CD4-positive, alpha-beta T cell treated with Interleukin-17A for 1 hour (primary cell): ENCODE results near the gene SYT11.
"Not testable (repeated sequence)": the region's sequence is repeated elsewhere in the genome, so short reads cannot be mapped to it uniquely, and the experiment has no call there.

Experiments used
- DNase-seq: peaks from one replicate; pipeline ENCODE4 v3.0.0-alpha.2; 2020

The SYT11 gene

GRCh38 chr1:155860970-155861510 is 1.7 kb downstream of the SYT11 start:
- DNase-seq: peak; percentile 3

GRCh38 chr1:155861896-155862295 is 2.5 kb downstream of the SYT11 start:
- no peak for DNase-seq

DNA sequence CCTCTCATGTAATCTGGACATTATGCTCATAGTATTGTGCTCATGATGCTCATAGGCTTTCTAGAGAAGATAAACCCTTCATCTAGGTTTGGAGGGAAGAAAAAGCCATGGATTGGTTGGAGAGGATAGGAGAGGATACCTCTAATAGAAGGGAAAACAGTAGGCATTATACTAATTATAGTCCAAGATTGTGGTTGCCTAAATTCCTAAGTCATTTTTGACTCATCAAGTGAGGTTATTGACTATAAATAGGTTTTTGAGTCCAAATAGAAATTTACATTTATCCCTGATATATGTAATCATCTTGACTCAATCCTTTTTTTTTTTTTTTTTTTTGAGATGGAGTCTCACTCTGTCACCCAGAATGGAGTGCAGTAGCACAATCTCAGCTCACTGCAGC is 5.0 kb downstream of the SYT11 start:
- DNase-seq: no peak

- no peak for DNase-seq
These were observed 8.4 kb downstream of the SYT11 start for GRCh38 chr1:155867766-155868165.

DNA sequence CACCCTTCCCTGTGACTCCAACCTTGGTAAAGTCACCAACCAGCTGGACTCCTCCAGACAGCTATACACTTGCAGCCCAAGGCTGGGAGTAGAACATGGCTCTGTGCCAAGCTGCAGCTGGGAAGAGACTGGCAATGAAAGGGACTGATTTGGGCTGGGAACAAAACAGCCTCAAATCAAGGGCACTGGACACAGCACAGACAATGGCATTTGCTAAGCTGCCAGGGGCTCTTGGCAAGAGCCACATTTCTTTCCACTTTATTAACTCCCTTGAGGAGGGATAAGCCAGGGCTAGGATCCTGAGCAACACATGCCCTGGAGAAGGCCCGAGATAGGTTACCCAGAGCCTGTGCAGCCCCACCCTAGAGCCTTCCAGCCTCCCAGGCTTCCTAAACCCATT is 12.0 kb downstream of the SYT11 start:
- no peak for DNase-seq

DNA sequence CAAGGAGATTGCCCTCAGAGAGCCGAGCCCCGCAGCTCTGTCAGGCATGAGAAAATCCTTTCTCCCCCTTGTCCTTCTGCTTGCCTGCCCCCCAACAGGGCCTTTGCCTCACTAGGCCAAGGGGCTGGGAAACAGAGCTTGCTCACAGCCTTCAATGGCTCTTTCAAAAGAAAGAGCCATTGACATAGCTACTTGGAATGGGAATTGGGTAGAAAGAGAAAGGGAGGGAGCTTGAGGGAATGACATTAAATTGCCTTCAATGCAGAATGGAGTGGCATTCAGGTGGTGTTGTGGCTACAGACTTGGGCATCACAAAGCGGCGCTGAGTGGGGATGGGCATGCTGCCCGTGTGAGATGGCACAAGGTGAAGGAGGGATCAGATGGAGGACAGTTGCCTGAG is 13.2 kb downstream of the SYT11 start:
- no peak for DNase-seq

DNA sequence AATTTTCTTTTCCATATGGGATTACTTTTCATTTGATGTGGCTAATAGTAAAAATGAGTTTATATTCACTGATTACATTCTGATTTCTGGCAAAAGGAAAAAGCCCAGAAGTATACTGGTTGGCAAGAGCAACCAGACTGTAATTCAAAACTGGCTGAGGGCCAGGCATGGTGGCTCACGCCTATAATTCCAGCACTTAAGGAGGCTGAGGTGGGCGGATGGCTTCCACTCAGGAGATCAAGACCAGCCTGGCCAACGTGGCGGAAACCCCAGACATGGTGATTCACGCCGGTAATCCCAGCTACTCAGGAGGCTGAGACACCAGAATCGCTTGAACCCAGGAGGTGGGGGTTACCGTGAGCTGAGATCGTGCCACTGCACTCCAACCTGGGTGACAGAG is 14.5 kb downstream of the SYT11 start:
- no peak for DNase-seq

- DNase-seq: no peak
These were observed 18.6 kb downstream of the SYT11 start for GRCh38 chr1:155877945-155878344.

GRCh38 chr1:155880251-155880650 is 20.9 kb downstream of the SYT11 start:
- no peak for DNase-seq

DNA sequence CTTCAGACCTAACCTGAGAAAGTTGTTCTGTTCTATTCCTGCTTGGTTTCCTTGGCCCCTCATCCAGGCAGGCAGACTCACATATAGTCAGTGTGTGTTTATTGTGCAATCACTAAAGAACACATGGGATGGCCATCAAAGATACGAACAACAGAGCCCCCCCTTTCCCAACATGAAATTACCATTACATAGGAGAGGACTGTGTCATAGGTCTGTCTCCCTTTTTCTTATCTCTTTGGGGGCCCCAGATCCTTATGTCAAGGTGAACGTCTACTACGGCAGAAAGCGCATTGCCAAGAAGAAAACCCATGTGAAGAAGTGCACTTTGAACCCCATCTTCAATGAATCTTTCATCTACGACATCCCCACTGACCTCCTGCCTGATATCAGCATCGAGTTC is 21.6 kb downstream of the SYT11 start:
- no peak for DNase-seq

DNA sequence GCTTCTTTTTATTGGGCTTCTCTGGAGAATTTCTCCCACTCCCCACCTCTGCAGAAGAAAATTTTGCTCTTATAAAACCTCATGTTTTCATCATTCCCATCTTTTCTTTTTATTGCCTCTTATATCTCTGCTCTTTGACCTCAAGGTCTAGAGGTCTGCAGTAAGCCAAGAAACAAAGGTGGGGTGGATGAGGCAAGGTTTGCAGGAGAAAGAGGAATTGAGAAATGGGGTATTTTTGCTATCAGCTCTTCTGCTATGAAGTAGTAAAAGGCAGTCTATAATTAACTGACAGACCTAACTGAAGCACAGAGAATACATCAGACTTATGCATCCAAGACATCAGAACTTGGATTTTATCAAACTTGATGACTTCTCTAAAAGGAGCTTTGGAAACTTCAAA is 22.9 kb downstream of the SYT11 start:
- no peak for DNase-seq

DNA sequence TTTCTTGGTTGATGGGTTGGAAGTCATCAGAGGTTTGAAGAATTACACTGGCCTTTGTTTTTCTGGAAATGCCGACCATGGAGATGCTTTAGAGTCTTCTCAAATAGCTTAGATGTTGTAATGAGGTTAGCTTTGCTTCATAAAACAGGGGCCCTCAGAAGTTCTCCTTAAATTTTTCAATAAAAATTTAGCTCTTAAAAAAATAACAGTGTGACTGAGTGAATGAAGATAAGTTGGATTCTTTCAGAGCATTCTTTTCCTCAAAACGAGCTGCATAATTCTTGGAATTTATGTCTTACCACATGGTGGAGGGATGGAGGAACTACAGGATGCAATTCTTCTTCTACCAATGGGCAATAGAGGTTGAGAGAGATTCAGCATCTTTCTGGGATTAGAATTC is 23.4 kb downstream of the SYT11 start:
- no peak for DNase-seq

GRCh38 chr1:155884031-155884960 is 24.9 kb downstream of the SYT11 start:
- DNase-seq: no peak

GRCh38 chr1:155884982-155885381 is 25.6 kb downstream of the SYT11 start:
- no peak for DNase-seq

- no peak for DNase-seq
These were observed 29.1 kb downstream of the SYT11 start for GRCh38 chr1:155888481-155888880.

GRCh38 chr1:155889566-155889965 is 30.2 kb downstream of the SYT11 start:
- DNase-seq: no peak

GRCh38 chr1:155890251-155890650 is 30.9 kb downstream of the SYT11 start:
- no peak for DNase-seq

- DNase-seq: no peak
These were observed 33.4 kb downstream of the SYT11 start for GRCh38 chr1:155892796-155893195.

- peak; percentile 43 for DNase-seq
These were observed 34.2 kb downstream of the SYT11 start for GRCh38 chr1:155893389-155894142.

GRCh38 chr1:155895617-155896016 is 36.2 kb downstream of the SYT11 start:
- not testable (repeated sequence) for DNase-seq

- DNase-seq: not testable (repeated sequence)
These were observed 37.1 kb downstream of the SYT11 start for GRCh38 chr1:155896476-155896875.

- no peak for DNase-seq
These were observed 38.4 kb downstream of the SYT11 start for GRCh38 chr1:155897746-155898145.

- DNase-seq: no peak
These were observed 39.5 kb downstream of the SYT11 start for GRCh38 chr1:155898888-155899287.

DNA sequence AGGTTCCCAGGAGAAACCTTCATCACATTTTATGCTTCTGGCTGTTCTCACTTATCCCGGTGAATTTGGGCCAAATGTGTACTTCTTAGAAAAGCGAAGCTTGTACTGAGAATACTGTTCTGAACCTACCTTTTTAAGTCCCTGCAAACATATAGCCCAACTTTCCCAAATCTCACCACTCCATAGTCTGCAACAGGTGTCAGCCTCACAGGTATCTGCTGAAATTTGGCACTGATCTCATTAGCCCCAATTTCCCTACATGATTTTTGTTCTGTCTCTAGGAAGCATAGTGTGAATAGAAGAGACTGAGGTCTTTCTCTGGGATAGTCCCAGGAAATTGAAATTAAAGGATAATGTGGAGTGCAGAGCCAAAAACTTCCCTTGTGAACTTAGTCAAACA is 40.3 kb downstream of the SYT11 start:
- no peak for DNase-seq
